ENCODE data around the gene ZDHHC12.

- TF ChIP-seq POLR2A (IDR thresholded peaks at IDR 0.05; ENCODE audit: low read depth, low read length) (no peak), POLR2AphosphoS5 (IDR thresholded peaks at IDR 0.05; ENCODE audit: insufficient read depth, low read depth, low read length) (no peak), EZH2 (IDR thresholded peaks at IDR 0.05; ENCODE audit: borderline replicate concordance, low read depth, low read length, severe bottlenecking) (no peak)
Observed at GRCh38 chr9:128702949-128703615, 20.8 kb downstream of the ZDHHC12 start.
